GM12892 (cell line): ENCODE results near the gene ZNF106.

Source experiments
- POLR2A ChIP-seq: IDR thresholded peaks from 2 replicates; pipeline ENCODE4 v1.6.1; 2011; ENCODE audit warnings: low read depth, low read length, control low read depth
- POLR2AphosphoS5 ChIP-seq: IDR thresholded peaks from 2 replicates; pipeline ENCODE4 v1.6.1; 2011; ENCODE audit warnings: low read depth, low read length, control low read depth
- TAF1 ChIP-seq: IDR thresholded peaks from 2 replicates; pipeline ENCODE4 v1.6.1; 2011; ENCODE audit warnings: low read depth, mild to moderate bottlenecking, control low read depth, low read length, borderline replicate concordance

DNA sequence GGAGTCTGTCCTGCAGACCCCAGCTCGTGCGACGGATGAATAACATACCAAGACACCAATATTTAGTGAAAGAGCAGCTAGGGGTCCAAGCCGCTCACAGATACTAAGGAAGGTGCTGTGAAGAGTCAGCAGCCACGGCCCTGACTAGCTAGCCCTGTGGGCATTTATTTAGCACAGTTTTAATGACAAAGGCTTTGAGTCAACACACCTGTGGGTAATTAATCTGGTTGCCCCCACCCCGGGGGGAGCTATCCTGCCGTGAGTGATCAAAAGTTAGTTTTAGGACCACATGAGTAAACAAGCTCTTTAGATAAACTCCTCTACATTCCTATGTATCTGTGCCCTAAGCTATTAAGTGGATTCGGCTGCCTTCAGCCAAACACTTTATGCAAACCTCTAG lies 112.9 kb downstream of the ZNF106 start:
- no peak for TF ChIP-seq POLR2A
- TF ChIP-seq TAF1: no peak
- TF ChIP-seq POLR2AphosphoS5: no peak
